Kidney (tissue), 14 donors: ENCODE results near the gene HDHD5. TPM values are rescaled to one million over a fixed set of nuclear protein-coding genes. Genes with fewer than 3 reads are reported as not detected.

Source experiments
- DNase-seq, 5 donors: peaks; one replicate each; pipeline ENCODE4 v3.0.0-alpha.2; 2013 to 2020
- FAIRE-seq: peaks from 2 replicates; lab custom pipeline; 2012; peaks lifted over from hg19 to GRCh38; lab: Jason Lieb, UNC
- H3K27ac ChIP-seq, 2 donors: one replicate each; pipeline ENCODE4 v1.7.0; 2013; ENCODE audit warnings: low read depth in 2 of 2, low read length in 2 of 2, inconsistent platforms in 1 of 2
- H3K27me3 ChIP-seq: one replicate; pipeline ENCODE4 v1.7.1; 2013; ENCODE audit warnings: low read length, inconsistent platforms; ENCODE audit not compliant: control insufficient read depth, insufficient read depth
- H3K36me3 ChIP-seq, 3 donors: one replicate each; pipeline versions ENCODE4 v1.7.0 to v1.7.1; 2013; ENCODE audit warnings: low read length in 3 of 3, control low read depth in 1 of 3, inconsistent platforms in 1 of 3; ENCODE audit not compliant: insufficient read depth in 3 of 3, control insufficient read depth in 2 of 3
- H3K4me1 ChIP-seq, 3 donors: one replicate each; pipeline versions ENCODE4 v1.7.0 to v1.7.1; 2013; ENCODE audit warnings: low read length in 3 of 3, inconsistent platforms in 1 of 3, low read depth in 1 of 3; ENCODE audit not compliant: control insufficient read depth in 2 of 3, insufficient read depth in 2 of 3
- H3K4me3 ChIP-seq, 3 donors: one replicate each; pipeline versions ENCODE4 v1.7.0 to v1.8.1; 2013; ENCODE audit warnings: low read length in 3 of 3, control low read depth in 1 of 3, inconsistent platforms in 1 of 3
- H3K9ac ChIP-seq, 3 donors: one replicate each; pipeline versions ENCODE4 v1.7.0 to v1.7.1; 2013; ENCODE audit warnings: low read length in 3 of 3, control low read depth in 1 of 3, inconsistent platforms in 1 of 3
- H3K9me3 ChIP-seq, 3 donors: one replicate each; pipeline versions ENCODE4 v1.7.0 to v1.7.1; 2013; ENCODE audit warnings: low read length in 3 of 3, control low read depth in 1 of 3, inconsistent platforms in 1 of 3; ENCODE audit not compliant: control insufficient read depth in 2 of 3, insufficient read depth in 1 of 3
- intact Hi-C: fragments of 100-400 bp; cut with DNase I; formaldehyde crosslinking; loops from one replicate; pipeline ENCODE4 v1.11.1; 2022
- polyA plus RNA-seq: library from polyadenylated mRNA; stranded (reverse); fragments of 350-450 nt; fragmentation: Illumina TruSeq; extraction: RNeasy Lipid Tissue Mini Kit (QIAGEN cat#74804); gene quantifications from one replicate; pipeline ENCODE4 v1.2.3, GENCODE V29; 2014; ENCODE audit warnings: low read depth, low replicate concordance; ENCODE audit not compliant: insufficient read depth
- total RNA-seq: library from RNA; stranded (reverse); fragmentation: NEBNext Ultra II Directional; extraction: Animal tissue kit (Norgen Biotek cat#: 25700); gene quantifications from one replicate; pipeline ENCODE4 v1.2.1, GENCODE V29; 2021
- TF ChIP-seq, protein P1 (sequence below): IDR thresholded peaks from 3 replicates; pipeline ENCODE4 v1.5.1; 2012; ENCODE audit warnings: mild to moderate bottlenecking, moderate library complexity, borderline replicate concordance; ENCODE audit not compliant: insufficient read depth; ENCODE audit errors: extremely low read depth
- donor health status: control.
- donor health status: control.
- donor health status: control.
- donor health status: control.
- donor health status: control.
- donor health status: DM: yes; HTN: yes; CAD: no.
- donor health status: Normal renal cell carcinoma (clear cell type).

Gene HDHD5
- total and polyA plus RNA-seq, 2 donors from 2014 or later: 27.5 to 39.8 TPM

DNA sequence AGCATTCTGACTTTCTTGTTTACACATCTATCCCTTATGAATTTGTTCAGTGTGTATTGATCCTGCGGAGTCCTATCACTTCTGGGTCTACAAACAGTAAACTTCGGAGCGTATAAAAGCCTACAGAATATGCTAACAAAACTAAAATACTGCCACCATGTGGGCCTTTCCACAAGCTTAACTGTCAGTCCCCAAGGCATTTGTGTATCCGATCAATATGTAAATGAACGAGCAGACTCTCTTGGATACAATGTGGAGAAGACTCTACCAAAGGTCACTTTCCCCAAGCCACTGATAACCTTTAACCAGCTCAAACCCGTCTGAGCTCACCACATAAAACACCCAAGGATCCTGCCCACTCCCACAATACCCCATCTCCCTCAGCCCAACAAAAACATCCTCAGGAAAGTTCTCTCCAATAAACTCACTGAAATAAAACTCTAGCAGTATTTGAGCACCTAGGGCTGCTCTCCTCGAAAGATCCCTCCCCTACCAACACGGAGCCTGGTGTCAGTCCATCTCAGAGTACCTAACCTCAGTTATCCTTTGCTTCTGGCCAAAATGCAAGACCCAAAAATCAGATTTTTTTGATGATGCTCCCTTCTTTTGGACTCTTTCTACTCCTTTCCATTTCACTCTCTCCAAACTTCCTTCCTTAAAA, 42.3 kb upstream of the HDHD5 start:
- H3K27ac ChIP-seq: no peak overlapping the region
- H3K27me3 ChIP-seq: no peaks in the 10 kb centered on the region
- FAIRE-seq (no peak), DNase-seq (peak in 1 of 5 donors; percentile 3)
- peaks cover 0 to 2% (median 0%) of the 10 kb centered on the region in 3 donors for H3K4me1 ChIP-seq
- no peaks in the 10 kb centered on the region for H3K9me3 ChIP-seq
- H3K4me3 ChIP-seq: no peak overlapping the region
- H3K36me3 ChIP-seq: no peaks in the 10 kb centered on the region
- H3K9ac ChIP-seq: no peak overlapping the region
- intact Hi-C loops: no loop called here
- TF ChIP-seq, protein P1, sequence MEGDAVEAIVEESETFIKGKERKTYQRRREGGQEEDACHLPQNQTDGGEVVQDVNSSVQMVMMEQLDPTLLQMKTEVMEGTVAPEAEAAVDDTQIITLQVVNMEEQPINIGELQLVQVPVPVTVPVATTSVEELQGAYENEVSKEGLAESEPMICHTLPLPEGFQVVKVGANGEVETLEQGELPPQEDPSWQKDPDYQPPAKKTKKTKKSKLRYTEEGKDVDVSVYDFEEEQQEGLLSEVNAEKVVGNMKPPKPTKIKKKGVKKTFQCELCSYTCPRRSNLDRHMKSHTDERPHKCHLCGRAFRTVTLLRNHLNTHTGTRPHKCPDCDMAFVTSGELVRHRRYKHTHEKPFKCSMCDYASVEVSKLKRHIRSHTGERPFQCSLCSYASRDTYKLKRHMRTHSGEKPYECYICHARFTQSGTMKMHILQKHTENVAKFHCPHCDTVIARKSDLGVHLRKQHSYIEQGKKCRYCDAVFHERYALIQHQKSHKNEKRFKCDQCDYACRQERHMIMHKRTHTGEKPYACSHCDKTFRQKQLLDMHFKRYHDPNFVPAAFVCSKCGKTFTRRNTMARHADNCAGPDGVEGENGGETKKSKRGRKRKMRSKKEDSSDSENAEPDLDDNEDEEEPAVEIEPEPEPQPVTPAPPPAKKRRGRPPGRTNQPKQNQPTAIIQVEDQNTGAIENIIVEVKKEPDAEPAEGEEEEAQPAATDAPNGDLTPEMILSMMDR: no peak

DNA sequence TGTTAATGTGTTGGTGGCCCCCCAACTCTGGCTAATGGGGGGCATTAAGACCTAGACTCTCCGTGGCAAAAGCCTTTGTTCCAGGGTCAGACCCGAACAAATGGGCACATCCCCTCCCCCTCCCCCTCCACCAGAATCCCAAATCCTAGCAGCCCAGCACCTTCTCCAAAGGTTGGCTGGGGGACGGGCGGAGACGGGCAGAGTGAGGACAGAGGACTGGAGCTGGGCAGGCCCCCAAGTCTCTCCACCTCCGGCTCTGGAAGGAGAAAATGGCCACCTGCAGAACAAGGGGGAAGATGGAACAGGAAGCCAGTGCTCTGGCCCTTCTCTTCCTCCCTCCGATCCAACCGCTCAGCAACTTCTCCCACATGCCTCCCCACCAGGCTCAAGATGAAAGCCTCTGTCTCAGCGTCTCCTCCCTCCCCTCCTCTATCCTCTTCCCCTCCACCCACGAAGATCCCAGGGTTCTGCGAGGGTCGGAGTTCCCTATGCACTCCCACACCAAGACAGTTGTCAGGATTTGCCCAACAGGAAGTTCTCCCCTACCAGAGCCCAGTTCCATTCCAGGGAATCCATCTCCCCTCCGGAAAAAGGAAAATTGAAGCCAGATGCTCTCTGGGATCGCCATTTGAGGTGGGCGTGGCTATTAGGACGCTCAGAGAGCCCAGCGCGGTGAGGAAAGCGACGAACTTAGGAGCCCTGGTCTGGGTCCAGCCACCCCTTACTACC, 40.1 kb upstream of the HDHD5 start:
- Histone ChIP-seq H3K4me3 (peak overlapping the region; percentile 49 to 57 (median 52)), H3K9ac (peak overlapping the region in 2 of 3 donors; percentile 6 to 58), H3K27ac (peak overlapping the region in 1 of 2 donors; percentile 63), H3K9me3 (no peaks in the 10 kb centered on the region), H3K4me1 (peaks cover 0 to 2% (median 0%) of the 10 kb centered on the region in 3 donors), H3K36me3 (no peaks in the 10 kb centered on the region), H3K27me3 (no peaks in the 10 kb centered on the region)
- FAIRE-seq: no peak
- intact Hi-C loops: no loop called here
- TF ChIP-seq, protein P1: no peak
- peak; percentile 38 to 90 (median 78) for DNase-seq

DNA sequence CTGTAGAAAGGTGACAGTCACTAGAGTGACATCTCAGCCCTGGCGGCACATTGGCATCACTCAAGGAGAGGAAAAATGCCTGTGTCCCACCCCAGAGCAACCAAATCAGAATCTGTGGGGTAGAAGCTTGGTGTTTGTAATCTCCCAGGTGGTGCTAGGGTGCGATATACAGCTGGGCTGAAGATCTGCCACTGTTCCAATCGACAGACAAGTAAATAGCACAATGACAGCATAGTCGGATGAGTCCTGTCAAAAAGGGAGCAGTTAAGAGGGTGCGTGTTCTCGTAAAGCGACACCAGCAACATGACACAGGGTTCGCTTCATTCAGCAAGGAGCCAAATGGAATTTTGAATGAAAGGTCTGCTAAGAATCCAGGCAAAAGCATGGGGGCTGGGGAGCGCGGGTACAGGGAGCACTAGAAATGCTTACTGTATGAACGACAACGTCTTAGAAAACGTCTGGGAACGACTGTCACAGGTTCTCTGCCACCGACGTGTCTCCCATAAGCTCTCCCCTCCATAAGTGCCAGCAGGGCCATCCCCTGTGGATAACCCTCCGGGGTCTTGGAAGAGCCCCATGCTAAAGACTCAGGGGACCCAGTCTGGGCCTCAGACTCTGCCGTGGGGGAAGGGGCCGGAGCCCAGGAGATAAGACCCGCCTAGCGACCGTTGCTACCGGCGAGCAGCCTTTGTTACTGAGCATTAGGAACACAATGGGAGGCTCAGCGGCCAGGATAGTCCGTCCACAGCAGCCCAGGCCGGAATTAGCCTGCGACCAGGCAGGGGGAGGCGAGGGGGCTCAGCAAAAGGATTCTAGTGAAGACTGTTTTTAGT, 39.3 kb upstream of the HDHD5 start:
- Histone ChIP-seq H3K4me3 (peak overlapping the region; percentile 49 to 57 (median 52)), H3K9me3 (no peaks in the 10 kb centered on the region), H3K27me3 (no peaks in the 10 kb centered on the region), H3K36me3 (no peaks in the 10 kb centered on the region), H3K9ac (peak overlapping the region in 2 of 3 donors; percentile 6 to 58), H3K4me1 (peaks cover 0 to 2% (median 0%) of the 10 kb centered on the region in 3 donors), H3K27ac (peak overlapping the region; percentile 17 to 63)
- peak; percentile 66 to 83 (median 75) for DNase-seq
- no peak for FAIRE-seq
- TF ChIP-seq, protein P1: no peak
- intact Hi-C loops: no loop called here
